ENCODE data around the gene CIITA.

CIITA gene

GRCh38 chr16:10931977-10932632 lies 55.1 kb downstream of the CIITA start:
- TF ChIP-seq CTCF (IDR thresholded peaks at IDR 0.05; ENCODE audit: low read depth, low read length), result no peak

DNA sequence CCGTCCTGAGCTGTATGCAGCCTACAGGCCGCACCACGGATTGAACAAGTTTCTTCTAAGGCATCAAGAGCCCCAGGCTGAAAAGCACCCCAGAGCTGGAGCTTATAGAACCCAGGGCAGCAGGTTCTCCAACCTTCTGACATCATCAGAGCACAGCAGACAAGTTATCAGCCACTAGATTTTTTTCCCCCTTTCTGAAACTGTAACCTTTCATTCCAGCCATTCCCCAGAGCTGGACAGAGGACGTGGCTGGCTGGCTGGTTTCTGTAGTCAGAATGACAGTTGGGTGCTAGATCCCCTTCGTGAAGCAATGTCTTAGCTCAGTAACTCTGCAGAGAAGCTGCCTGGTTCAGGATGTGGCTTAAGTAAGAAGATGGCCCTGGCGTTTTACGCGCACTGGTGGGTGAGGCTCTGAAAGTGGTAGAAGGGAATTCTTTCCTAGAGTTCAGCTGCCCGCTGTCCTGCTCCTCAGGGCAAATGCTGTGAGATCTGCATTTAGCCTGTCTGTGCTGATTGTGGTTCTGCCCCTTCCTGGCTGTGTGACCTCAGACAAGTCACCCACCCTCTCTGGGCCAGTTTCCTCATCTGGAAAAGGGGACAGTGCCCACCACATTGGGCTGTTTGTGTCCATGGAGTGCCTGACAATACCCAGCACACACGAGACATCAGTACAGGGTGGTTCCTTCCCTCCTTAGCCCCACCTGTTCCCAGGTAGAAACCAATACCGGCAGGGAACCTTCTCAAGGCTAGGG lies 56.1 kb downstream of the CIITA start:
- TF ChIP-seq CTCF (IDR thresholded peaks at IDR 0.05; ENCODE audit: low read depth, low read length), result no peak
- H3K9me3 ChIP-seq, result no peaks in the 10 kb centered on the region
- no peaks in the 10 kb centered on the region for H3K27me3 ChIP-seq
- H3K36me3 ChIP-seq, result peaks cover 9% of the 10 kb centered on the region
- H3K4me1 ChIP-seq, result no peaks in the 10 kb centered on the region; the same call in 1 of the 2 replicates
- H3K4me3 ChIP-seq (ENCODE audit: low read depth, low read length), result no peak overlapping the region
- DNase-seq, result no peak

More at GRCh38 chr16:10931977-10932632, 55.1 kb downstream of the CIITA start:
- no peaks in the 10 kb centered on the region for H3K9me3 ChIP-seq
- no peaks in the 10 kb centered on the region; the same call in 1 of the 2 replicates for H3K4me1 ChIP-seq
- no peak overlapping the region for H3K4me3 ChIP-seq (ENCODE audit: low read depth, low read length)
- H3K36me3 ChIP-seq, result peaks cover 12% of the 10 kb centered on the region
- no peak for DNase-seq
- H3K27me3 ChIP-seq, result no peaks in the 10 kb centered on the region

GRCh38 chr16:10933865-10934264 lies 56.9 kb downstream of the CIITA start:
- no peaks in the 10 kb centered on the region for H3K9me3 ChIP-seq
- TF ChIP-seq CTCF (IDR thresholded peaks at IDR 0.05; ENCODE audit: low read depth, low read length), result no peak
- no peak for DNase-seq
- H3K4me1 ChIP-seq, result no peaks in the 10 kb centered on the region; the same call in 1 of the 2 replicates
- peaks cover 9% of the 10 kb centered on the region for H3K36me3 ChIP-seq
- no peak overlapping the region for H3K4me3 ChIP-seq (ENCODE audit: low read depth, low read length)
- H3K27me3 ChIP-seq, result no peaks in the 10 kb centered on the region

DNA sequence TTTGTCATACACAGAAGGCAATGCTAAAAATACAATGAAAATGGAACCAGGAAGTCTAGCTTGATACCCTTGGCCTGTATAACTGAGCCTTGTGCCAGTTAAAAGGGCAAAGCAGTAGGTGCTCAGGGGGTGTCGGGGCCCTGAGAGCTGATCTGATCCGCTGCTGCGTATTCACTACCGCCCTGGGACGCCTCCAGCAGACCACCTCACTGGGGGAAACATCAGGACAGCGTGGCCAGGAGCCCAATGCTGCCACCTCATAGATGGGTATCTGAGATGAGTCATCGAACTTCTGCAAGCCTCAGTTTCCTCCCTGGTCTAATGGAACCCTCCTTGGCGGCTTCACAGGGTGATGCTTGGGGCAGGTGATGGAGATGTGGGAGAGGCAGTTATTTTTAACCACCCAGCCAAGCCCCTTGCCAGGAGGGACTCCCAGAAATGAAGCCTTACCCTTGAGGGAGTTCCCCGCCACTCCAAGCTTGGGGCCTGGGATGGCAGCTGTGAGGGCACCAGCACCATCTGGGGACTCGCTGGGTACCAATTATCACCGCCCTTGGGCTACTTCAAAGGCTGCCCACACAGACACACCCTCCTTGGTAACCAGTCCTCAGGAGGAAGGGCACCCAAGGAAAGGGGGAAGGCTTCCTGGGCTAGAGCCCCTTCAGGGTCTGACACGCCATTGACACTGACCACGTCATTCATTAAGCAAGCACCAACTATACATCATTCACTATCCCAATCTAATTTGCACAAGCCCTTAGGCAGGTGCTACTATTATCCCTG lies 57.5 kb downstream of the CIITA start:
- DNase-seq, result no peak
- no peaks in the 10 kb centered on the region for H3K9me3 ChIP-seq

DNA sequence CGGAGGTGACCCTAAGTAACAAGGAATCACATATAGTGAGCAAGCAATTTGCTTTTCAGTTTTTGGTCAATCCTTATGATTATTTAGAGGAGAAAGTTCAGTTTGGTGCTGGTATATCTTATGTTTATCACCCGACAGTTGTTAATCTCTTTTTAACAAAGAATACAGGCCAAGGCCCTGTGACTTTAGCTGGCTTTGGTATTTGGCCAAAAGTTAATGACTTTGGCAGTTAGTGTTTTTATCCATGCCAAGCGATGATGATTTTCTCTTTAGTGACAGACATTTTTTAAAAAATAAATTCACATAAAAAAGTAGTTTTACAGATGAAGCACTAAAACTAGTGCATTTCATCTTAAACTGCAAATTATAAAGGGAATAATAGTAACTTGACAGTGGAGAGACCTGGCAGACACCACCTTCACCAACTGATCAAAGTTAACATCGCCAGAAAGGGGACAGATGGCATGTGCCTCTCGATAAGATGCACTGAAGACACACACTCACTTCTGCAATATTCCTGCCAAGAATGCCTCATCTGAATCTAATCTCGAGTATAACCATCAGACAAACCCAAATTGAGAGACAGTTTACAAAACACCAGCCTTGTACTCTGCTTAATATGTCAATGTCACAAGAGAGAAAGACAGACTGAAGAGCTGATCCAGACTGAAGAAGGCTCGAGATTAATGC lies 58.4 kb downstream of the CIITA start:
- no peaks in the 10 kb centered on the region for H3K9me3 ChIP-seq
- H3K36me3 ChIP-seq, result peaks cover 9% of the 10 kb centered on the region
- DNase-seq, result no peak
- no peak overlapping the region for H3K4me3 ChIP-seq (ENCODE audit: low read depth, low read length)
- TF ChIP-seq CTCF (IDR thresholded peaks at IDR 0.05; ENCODE audit: low read depth, low read length), result no peak
- no peaks in the 10 kb centered on the region; the same call in 1 of the 2 replicates for H3K4me1 ChIP-seq
- no peaks in the 10 kb centered on the region for H3K27me3 ChIP-seq

More for the DNA sequence above, 57.5 kb downstream of the CIITA start:
- Histone ChIP-seq H3K36me3 (peaks cover 9% of the 10 kb centered on the region), H3K4me3 (ENCODE audit: low read depth, low read length) (no peak overlapping the region), H3K4me1 (no peaks in the 10 kb centered on the region; the same call in 1 of the 2 replicates), H3K27me3 (no peaks in the 10 kb centered on the region)
- TF ChIP-seq CTCF (IDR thresholded peaks at IDR 0.05; ENCODE audit: low read depth, low read length), result no peak

Measured in BE2C (cell line).